Right kidney (tissue), 1 donor: ENCODE measurements around the gene EXOC7.

Experiments
- DNase-seq: peaks from one replicate; pipeline ENCODE4 v3.0.0-alpha.2; 2016

Gene EXOC7

GRCh38 chr17:76139801-76140660, 36.4 kb upstream of the EXOC7 start:
- DNase-seq = peak; percentile 67

GRCh38 chr17:76138896-76139752, 35.5 kb upstream of the EXOC7 start:
- DNase-seq = no peak

- peak; percentile 88 for DNase-seq
Measured at GRCh38 chr17:76138234-76138895, 34.8 kb upstream of the EXOC7 start.

GRCh38 chr17:76137351-76138233, 34.0 kb upstream of the EXOC7 start:
- DNase-seq = peak; percentile 55

GRCh38 chr17:76137001-76137350, 33.4 kb upstream of the EXOC7 start:
- DNase-seq = no peak

- no peak for DNase-seq
Measured at GRCh38 chr17:76136276-76137000, 32.9 kb upstream of the EXOC7 start.

GRCh38 chr17:76135810-76136188, 32.2 kb upstream of the EXOC7 start:
- DNase-seq = no peak

GRCh38 chr17:76134911-76135809, 31.6 kb upstream of the EXOC7 start:
- DNase-seq = no peak

- peak; percentile 61 for DNase-seq
Measured at GRCh38 chr17:76132574-76133338, 29.2 kb upstream of the EXOC7 start.

GRCh38 chr17:76131692-76132573, 28.3 kb upstream of the EXOC7 start:
- DNase-seq = peak; percentile 52

- DNase-seq = no peak
Measured at GRCh38 chr17:76131051-76131691, 27.6 kb upstream of the EXOC7 start.

GRCh38 chr17:76130473-76130872, 26.9 kb upstream of the EXOC7 start:
- no peak for DNase-seq

GRCh38 chr17:76125922-76126321, 22.3 kb upstream of the EXOC7 start:
- no peak for DNase-seq

- DNase-seq = no peak
Measured at GRCh38 chr17:76125391-76125675, 21.7 kb upstream of the EXOC7 start.

GRCh38 chr17:76124582-76125390, 21.2 kb upstream of the EXOC7 start:
- no peak for DNase-seq

GRCh38 chr17:76123749-76124581, 20.4 kb upstream of the EXOC7 start:
- DNase-seq = no peak
